Right cardiac atrium (tissue), 5 donors: Measurements from ENCODE around the gene PPDPF. TPM values are rescaled to one million over a fixed set of nuclear protein-coding genes. Genes with fewer than 3 reads are reported as not detected.

Experiments
- ATAC-seq, 2 donors: fragments of 200-7000 bp; cut with Tn5 transposase; one replicate each; pipeline versions ENCODE4 v1.8.0 to v1.9.1; 2020; ENCODE audit warnings: moderate library complexity in 2 of 2, mild to moderate bottlenecking in 1 of 2
- DNase-seq, 3 donors: peaks; one replicate each; pipeline ENCODE4 v3.0.0-alpha.2; 2020
- H3K27ac ChIP-seq: one replicate; pipeline ENCODE4 v1.5.1; 2013; ENCODE audit warnings: mild to moderate bottlenecking, low read length, control low read depth, moderate library complexity
- H3K27me3 ChIP-seq: one replicate; pipeline ENCODE4 v1.6.1; 2013; ENCODE audit not compliant: control insufficient read depth, insufficient read depth
- H3K4me1 ChIP-seq: one replicate; pipeline ENCODE4 v1.6.1; 2013; ENCODE audit warnings: low read length; ENCODE audit not compliant: control insufficient read depth, insufficient read depth
- H3K4me3 ChIP-seq: one replicate; pipeline ENCODE4 v1.5.1; 2013; ENCODE audit warnings: low read length, control low read depth
- H3K9me3 ChIP-seq: one replicate; pipeline ENCODE4 v1.6.1; 2013; ENCODE audit warnings: low read length; ENCODE audit not compliant: control insufficient read depth
- WGBS: extraction: QIAGEN DNeasy Blood & Tissue Kit; methylation state at CpG from one replicate; pipeline ENCODE4 v1.1.7; 2013; 5-methylcytosine and 5-hydroxymethylcytosine counted together
- intact Hi-C, 4 donors: fragments of 100-400 bp; cut with DNase I; formaldehyde crosslinking; loops; one replicate each; pipeline versions ENCODE4 v1.11.0 to v1.14.0; 2022 to 2023
- polyA plus RNA-seq: library from polyadenylated mRNA; stranded (reverse); fragments of 200-250 nt; gene quantifications from one replicate; pipeline ENCODE4 v1.2.3, GENCODE V29; 2013
- total RNA-seq, 4 donors: library from RNA; stranded (reverse); fragmentation: NEBNext Ultra II Directional; extraction: Animal tissue kit (Norgen Biotek cat#: 25700); gene quantifications; one replicate each; pipeline ENCODE4 v1.2.1, GENCODE V29; 2021
- donor health status: healthy with polysubstance abuse.
- donor health status: DM: no; HTN: yes; CAD: no.
- donor health status: DM: no; HTN: no; CAD: no.
- donor health status: DM: no; HTN: yes; CAD: no; lungs with severe emphysema.
- donor health status: DM: yes; HTN: yes; CAD: no.

Gene PPDPF
- total and polyA plus RNA-seq, 5 donors: 143 to 276 (median 236) TPM

- WGBS: 53% methylated on average over 49 of the region's 49 CpGs
- Histone ChIP-seq H3K9me3 (no peaks in the 10 kb centered on the region), H3K4me3 (no peak overlapping the region), H3K4me1 (no peaks in the 10 kb centered on the region), H3K27ac (no peak overlapping the region), H3K27me3 (no peaks in the 10 kb centered on the region)
- DNase-seq (peak; percentile 24 to 68 (median 61)), ATAC-seq (no peak)
- intact Hi-C loops: loop anchor here in 3 of 4 donors (5.0 to 10.0 kb wide), 3 partner anchors 250 to 440 kb away; partner anchors contain the start of gene SAMD10 (in 1 of the 3)
Observed at GRCh38 chr20:63534831-63535651, 14.5 kb downstream of the PPDPF start.

GRCh38 chr20:63536241-63536977, 15.8 kb downstream of the PPDPF start:
- no peak overlapping the region for H3K4me3 ChIP-seq
- H3K9me3 ChIP-seq: no peaks in the 10 kb centered on the region
- H3K27me3 ChIP-seq: no peaks in the 10 kb centered on the region
- intact Hi-C loops: loop anchor here (2.0 to 10.0 kb wide), 4 partner anchors 76 to 438 kb away; partner anchors contain the start of gene SAMD10 (in 1 of the 4)
- no peak for ATAC-seq
- 54% methylated on average over 35 of the region's 35 CpGs for WGBS
- H3K27ac ChIP-seq: no peak overlapping the region
- no peaks in the 10 kb centered on the region for H3K4me1 ChIP-seq
- DNase-seq: peak; percentile 24 to 65 (median 58)

- no peaks in the 10 kb centered on the region for H3K27me3 ChIP-seq
- ATAC-seq (peak; percentile 9 to 18), DNase-seq (peak; percentile 59 to 87 (median 86))
- H3K27ac ChIP-seq: no peak within 1 kb of the TSS
- intact Hi-C loops: loop anchor here (2.0 to 10.0 kb wide), 4 partner anchors 76 to 438 kb away; partner anchors contain the start of gene SAMD10 (in 1 of the 4)
- H3K4me3 ChIP-seq: no peak within 1 kb of the TSS
- no peaks in the 10 kb centered on the region for H3K4me1 ChIP-seq
- H3K9me3 ChIP-seq: no peaks in the 10 kb centered on the region
- 72% methylated on average over 29 of the region's 29 CpGs for WGBS
Observed at GRCh38 chr20:63536997-63537524, 16.5 kb downstream of the PPDPF start, which contains the start of gene PTK6. TSS of gene PTK6 (minus strand) at chr20:63537376. CDS start at chr20:63537314, 62 bp downstream.

GRCh38 chr20:63537525-63538203, 17.1 kb downstream of the PPDPF start:
- peak; percentile 88 to 94 (median 93) for DNase-seq
- Histone ChIP-seq H3K4me3 (no peak overlapping the region), H3K4me1 (no peaks in the 10 kb centered on the region), H3K9me3 (no peaks in the 10 kb centered on the region), H3K27me3 (no peaks in the 10 kb centered on the region), H3K27ac (no peak overlapping the region)
- ATAC-seq: peak; percentile 86 to 90
- 17% methylated on average over 34 of the region's 34 CpGs for WGBS
- intact Hi-C loops: loop anchor here (2.0 to 10.0 kb wide), 5 partner anchors 75 to 437 kb away; partner anchors contain the start of gene SAMD10 (in 1 of the 4)

- no peak overlapping the region for H3K27ac ChIP-seq
- H3K27me3 ChIP-seq: no peaks in the 10 kb centered on the region
- H3K4me3 ChIP-seq: no peak overlapping the region
- H3K9me3 ChIP-seq: no peaks in the 10 kb centered on the region
- WGBS: 49% methylated on average over 27 of the region's 27 CpGs
- DNase-seq: peak in 2 of 3 donors; percentile 50 to 60
- no peaks in the 10 kb centered on the region for H3K4me1 ChIP-seq
- peak; percentile 32 to 53 for ATAC-seq
- intact Hi-C loops: loop anchor here (2.0 to 10.0 kb wide), 4 partner anchors 246 to 436 kb away; partner anchors contain the start of gene SAMD10 (in 1 of the 4)
Observed at GRCh38 chr20:63538204-63539091, 17.9 kb downstream of the PPDPF start.

- H3K27ac ChIP-seq: no peak overlapping the region
- 80% methylated on average over 12 of the region's 12 CpGs for WGBS
- peak in 1 of 3 donors; percentile 62 for DNase-seq
- no peak for ATAC-seq
- no peaks in the 10 kb centered on the region for H3K27me3 ChIP-seq
- intact Hi-C loops: loop anchor here (2.0 to 10.0 kb wide), 4 partner anchors 246 to 436 kb away; partner anchors contain the start of gene SAMD10 (in 1 of the 4)
- no peak overlapping the region for H3K4me3 ChIP-seq
- H3K9me3 ChIP-seq: no peaks in the 10 kb centered on the region
- H3K4me1 ChIP-seq: no peaks in the 10 kb centered on the region
Observed at GRCh38 chr20:63539092-63539430, 18.5 kb downstream of the PPDPF start.

GRCh38 chr20:63539441-63540370, 19.1 kb downstream of the PPDPF start:
- no peaks in the 10 kb centered on the region for H3K4me1 ChIP-seq
- no peaks in the 10 kb centered on the region for H3K27me3 ChIP-seq
- 88% methylated on average over 29 of the region's 29 CpGs for WGBS
- no peak overlapping the region for H3K27ac ChIP-seq
- no peaks in the 10 kb centered on the region for H3K9me3 ChIP-seq
- no peak overlapping the region for H3K4me3 ChIP-seq
- DNase-seq (peak in 1 of 3 donors; percentile 33), ATAC-seq (no peak)
- intact Hi-C loops: loop anchor here (2.0 to 10.0 kb wide), 5 partner anchors 215 to 435 kb away; partner anchors contain the start of gene SAMD10 (in 1 of the 4)

GRCh38 chr20:63540417-63541186, 20.0 kb downstream of the PPDPF start:
- H3K27me3 ChIP-seq: no peaks in the 10 kb centered on the region
- DNase-seq (no peak), ATAC-seq (no peak)
- intact Hi-C loops: loop anchor here in 1 of 4 donors (10.0 kb wide), 1 partner anchor 214 kb away; no protein-coding TSS in a partner anchor
- no peaks in the 10 kb centered on the region for H3K4me1 ChIP-seq
- no peak overlapping the region for H3K27ac ChIP-seq
- no peak overlapping the region for H3K4me3 ChIP-seq
- H3K9me3 ChIP-seq: no peaks in the 10 kb centered on the region
- WGBS: 67% methylated on average over 49 of the region's 49 CpGs
